Activated T-cell treated with anti-CD3 and anti-CD28 coated beads for 48 hours (primary cell): Measurements from ENCODE around the gene FBXO8.
"Not testable (repeated sequence)": the region's sequence is repeated elsewhere in the genome, so short reads cannot be mapped to it uniquely, and the experiment has no call there.

Experiments used
- DNase-seq: peaks from one replicate; pipeline ENCODE4 v3.0.0-alpha.2; 2020; ENCODE audit warnings: low read depth

The FBXO8 gene

DNA sequence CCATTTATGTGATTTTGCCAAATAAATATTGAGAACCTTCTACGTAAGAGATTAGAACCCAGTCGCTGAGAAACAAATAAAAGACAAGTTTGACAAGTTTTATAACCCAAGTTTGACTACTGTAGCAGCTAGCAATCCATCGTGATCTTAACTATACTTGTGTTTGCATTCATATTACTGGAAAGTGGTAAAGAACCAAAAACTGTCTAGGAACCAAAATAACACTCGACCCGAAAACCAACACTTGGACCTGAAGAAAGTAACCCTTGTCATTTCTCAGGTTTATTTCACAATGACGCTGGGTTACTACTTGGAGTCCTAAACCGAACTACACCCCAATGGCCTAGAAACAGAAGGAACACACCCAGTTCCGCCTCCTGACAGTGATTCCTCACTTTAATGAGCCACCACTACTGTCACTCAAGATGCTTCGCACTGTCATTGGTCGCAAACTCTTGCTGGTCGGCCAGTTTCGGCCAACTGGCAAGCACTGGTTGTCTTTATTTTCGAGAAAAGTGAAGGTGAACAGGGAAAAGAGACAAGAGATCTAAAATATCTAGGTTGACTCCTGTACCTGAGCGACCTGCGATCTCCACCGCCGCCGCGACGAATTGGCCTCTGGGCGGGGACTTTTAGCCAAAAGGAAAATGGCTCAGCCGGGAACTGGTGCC, 496 bp downstream of the FBXO8 start:
- peak; percentile 53 for DNase-seq

- no peak for DNase-seq
Measured at GRCh38 chr4:174281901-174282300, 1.6 kb downstream of the FBXO8 start.

- no peak for DNase-seq
Measured at GRCh38 chr4:174281182-174281737, 2.2 kb downstream of the FBXO8 start.

DNA sequence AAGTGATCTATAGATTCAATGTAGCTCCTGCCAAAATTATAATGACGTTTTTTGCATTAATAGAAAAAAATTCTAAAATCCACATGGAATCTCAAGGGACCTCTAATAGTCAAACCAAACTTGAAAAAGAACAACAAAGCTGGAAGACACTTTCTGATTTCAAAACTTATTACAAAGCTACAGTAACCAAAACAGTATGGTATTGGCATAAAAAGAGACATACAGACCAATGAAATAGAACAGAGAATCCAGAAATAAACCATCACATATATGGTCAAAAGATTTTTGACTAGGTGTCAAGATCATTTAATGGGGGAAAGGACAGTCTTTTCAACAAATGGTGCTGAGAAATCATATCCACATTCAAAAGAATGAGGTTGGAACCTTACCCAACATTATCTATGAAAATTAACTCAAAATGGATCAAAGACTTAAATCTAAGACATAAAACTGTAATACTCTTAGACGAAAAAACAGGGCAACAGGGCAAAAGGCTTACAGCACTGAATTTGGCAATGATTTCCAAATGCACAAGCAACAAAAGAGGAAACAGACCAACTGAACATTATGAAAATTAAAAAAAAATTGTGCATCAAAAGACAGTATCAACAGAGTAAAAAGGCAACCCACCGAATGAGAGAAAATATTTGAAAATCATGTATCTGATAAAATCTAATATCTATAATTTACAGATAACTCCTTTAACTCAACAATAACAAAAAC, 3.9 kb downstream of the FBXO8 start:
- DNase-seq: no peak

DNA sequence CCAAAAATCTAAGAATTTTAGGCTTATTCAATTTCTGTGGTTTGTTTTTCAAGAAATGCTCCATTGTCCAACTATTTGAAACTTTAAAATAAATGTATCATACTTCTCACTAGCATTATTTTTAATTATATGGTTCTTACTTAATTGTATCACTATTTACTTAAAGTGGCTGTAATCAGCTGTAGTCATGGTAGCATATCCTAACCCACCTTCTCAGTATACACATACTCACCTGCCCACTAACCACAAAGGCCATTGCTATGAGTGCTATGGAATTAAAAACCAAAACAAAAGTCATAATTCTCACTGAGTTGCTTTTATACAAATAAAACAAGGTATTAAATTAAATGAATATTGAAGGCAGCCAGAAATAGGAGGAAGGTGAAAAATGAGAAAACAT, 5.0 kb downstream of the FBXO8 start:
- no peak for DNase-seq

DNA sequence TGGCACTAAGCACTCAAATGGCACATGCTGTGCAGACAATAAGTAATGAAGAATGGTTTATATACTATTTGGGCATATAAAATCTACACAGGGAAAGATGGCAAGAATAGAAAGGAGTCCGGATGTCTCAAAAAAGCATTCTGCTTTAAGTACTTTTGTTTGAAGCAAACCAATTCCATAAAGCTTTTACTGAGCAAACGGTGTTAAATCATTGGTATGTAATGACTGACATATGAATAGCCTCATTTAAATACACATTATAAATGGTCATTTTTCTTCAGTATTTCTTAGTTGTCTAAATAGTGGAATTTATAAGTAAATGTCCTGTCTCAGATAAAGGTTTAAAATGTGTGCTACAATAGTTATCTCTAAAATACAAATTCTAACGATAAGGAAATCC, 6.0 kb downstream of the FBXO8 start:
- no peak for DNase-seq

GRCh38 chr4:174275101-174275500, 8.4 kb downstream of the FBXO8 start:
- DNase-seq: no peak

DNA sequence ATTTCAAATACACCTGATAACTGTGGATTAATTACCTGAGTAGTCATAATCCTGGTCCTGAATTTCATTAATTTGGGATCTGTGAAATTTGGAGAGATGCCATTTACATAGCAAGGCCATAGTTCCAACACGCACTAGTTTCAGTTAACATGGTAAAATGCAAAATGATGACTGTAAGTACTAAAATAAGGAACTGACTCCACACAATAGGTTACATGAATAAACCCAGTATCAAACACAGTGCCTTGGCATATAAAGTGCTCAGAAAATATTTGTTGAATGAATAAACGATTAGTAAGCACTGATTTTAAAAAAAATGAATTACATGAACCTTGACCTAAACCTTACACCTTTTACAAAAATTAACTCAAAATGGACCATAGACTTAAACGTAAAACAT, 9.0 kb downstream of the FBXO8 start:
- DNase-seq: no peak

- no peak for DNase-seq
Measured at GRCh38 chr4:174273930-174274329, 9.5 kb downstream of the FBXO8 start.

DNA sequence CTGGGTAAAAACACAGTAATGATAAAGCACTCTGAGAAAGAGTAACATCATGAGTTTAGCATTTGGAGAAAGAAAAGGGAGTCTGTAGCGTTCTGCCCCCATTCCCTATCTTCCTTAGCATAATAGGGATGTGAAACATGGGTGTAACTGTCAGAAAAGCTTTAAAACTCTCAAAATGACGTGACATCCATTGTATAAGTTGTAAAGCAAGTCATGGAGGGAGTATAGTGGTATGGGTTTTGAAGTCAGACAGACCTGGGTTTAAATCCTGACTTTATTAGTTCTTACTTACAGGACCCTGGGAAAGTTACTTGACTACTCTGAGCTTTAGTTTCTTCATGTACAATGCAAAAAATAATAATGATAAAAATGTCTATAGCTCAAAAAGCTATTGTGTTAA, 17.1 kb downstream of the FBXO8 start:
- DNase-seq: no peak

- DNase-seq: no peak
Measured at GRCh38 chr4:174265916-174266315, 17.6 kb downstream of the FBXO8 start.

GRCh38 chr4:174263445-174263736, 20.1 kb downstream of the FBXO8 start:
- no peak for DNase-seq

DNA sequence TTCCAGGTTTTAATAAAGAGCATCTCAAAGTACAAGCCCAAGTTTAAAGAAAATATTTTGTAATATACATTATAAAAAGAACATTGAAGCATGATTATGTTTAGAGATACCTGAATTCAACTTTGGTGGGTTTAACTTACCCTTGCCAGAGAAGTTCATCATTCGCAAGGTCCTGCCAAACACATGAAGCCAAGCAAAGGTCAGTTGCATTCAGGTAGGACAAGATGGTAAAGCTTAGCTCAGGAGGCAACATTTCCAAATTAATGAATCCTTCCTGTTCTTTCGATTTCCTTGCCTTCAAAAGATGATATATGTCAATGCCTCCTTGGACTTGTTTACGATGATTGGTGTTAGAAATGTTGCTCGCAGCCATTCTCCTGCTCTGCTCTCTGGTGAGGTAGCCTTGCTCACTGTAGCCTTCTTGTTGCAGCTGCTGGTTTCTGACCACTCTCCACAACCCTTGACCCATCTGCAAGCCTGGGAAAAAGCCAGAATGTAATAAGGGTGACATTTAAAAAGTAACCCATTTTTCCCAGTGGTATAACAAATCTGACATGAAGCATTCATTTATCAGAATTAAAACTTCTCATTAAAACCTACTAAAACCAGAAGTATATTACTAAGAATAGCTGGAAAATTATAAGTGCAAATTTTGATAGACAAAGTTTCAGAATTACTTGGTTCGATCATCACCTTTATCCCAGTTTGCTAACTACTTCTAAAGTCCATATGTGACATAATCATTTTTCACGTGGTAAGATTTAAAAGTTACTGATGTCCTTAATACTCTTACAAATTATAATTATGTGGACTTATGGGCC, 20.6 kb downstream of the FBXO8 start:
- DNase-seq: no peak

DNA sequence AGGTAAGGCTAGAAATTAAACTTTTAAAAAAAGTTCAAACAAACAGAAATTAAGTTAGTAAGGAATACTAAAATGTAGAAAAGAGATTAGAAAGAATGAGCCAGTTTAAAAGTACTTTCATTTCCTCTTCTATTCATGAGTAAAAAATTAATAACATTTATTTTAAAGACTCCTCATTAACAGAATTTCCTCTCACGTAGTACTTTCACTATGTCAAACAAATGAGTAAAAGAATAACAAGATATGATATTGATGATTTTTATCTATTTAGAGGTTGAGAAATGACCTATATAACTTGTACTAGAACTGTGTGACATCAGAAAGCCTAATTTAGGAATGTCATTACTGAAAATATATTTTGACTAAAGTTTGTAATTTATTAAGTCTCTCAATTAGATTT, 22.0 kb downstream of the FBXO8 start:
- not testable (repeated sequence) for DNase-seq

- DNase-seq: no peak
Measured at GRCh38 chr4:174260099-174260498, 23.4 kb downstream of the FBXO8 start.

- no peak for DNase-seq
Measured at GRCh38 chr4:174259580-174259979, 23.9 kb downstream of the FBXO8 start.

GRCh38 chr4:174256277-174256713, 27.2 kb downstream of the FBXO8 start:
- no peak for DNase-seq

- DNase-seq: no peak
Measured at GRCh38 chr4:174255786-174256185, 27.7 kb downstream of the FBXO8 start.

DNA sequence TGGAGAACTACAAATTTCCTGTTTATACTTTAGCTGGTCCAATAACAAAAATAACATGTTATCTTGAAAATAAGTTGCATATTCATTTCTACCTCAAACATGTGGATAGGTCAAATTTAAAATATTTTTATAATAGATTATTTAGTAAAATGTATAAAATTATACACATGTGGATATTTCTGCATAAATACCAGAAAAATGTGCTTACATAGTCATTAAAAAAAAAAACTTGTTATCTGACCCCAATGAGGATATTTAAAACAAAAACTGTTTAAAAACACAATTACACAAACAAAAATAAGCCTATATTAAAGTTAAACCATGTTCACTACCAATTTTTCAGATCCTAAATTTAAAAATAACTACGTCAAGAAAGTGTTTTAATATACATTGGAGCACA, 28.1 kb downstream of the FBXO8 start:
- no peak for DNase-seq

- no peak for DNase-seq
Measured at GRCh38 chr4:174254613-174255012, 28.9 kb downstream of the FBXO8 start.

- DNase-seq: no peak
Measured at GRCh38 chr4:174252412-174252811, 31.1 kb downstream of the FBXO8 start.

- DNase-seq: no peak
Measured at GRCh38 chr4:174248407-174248806, 35.1 kb downstream of the FBXO8 start.

- no peak for DNase-seq
Measured at GRCh38 chr4:174245714-174246113, 37.8 kb downstream of the FBXO8 start.
